ENCODE results near the gene CAPNS1. TPM values are rescaled to one million over a fixed set of nuclear protein-coding genes. Genes with fewer than 3 reads are reported as not detected.
"Not testable (repeated sequence)": the region's sequence is repeated elsewhere in the genome, so short reads cannot be mapped to it uniquely, and the experiment has no call there.

The CAPNS1 gene
- total and polyA plus RNA-seq, 3 donors from 2014 or later, result 147 to 957 (median 190) TPM

DNA sequence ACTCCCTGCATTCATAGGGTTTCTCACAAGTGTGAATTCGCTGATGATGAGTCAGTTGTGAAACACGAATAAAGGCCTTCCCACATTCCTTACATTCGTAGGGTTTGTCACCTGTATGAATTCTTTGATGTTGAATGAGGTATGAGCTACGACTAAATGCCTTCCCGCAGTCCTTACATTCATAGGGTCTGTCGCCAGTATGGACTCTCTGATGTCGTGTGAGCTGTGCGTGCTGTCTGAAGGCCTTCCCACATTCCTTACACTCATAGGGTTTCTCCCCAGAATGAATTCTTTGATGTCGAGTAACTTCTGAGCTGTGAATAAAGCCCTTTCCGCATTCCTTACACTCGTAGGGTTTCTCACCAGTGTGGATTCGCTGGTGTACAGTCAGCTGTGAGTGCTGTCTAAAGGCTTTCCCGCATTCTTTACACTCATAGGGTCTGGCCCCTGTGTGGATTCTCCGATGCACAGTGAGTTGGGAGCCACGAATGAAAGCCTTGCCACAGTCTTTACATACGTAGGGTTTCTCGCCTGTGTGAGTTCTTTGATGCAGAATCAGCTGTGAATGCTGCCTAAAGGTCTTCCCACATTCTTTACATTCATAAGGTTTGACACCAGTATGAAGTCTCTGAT lies 42.9 kb downstream of the CAPNS1 start:
- Histone ChIP-seq H3K4me1 (no peaks in the 10 kb centered on the region), H3K27me3 (no peaks in the 10 kb centered on the region), H3K4me3 (no peak overlapping the region), H3K36me3 (ENCODE audit: low read depth, missing control alignments) (no peaks in the 10 kb centered on the region), H3K27ac (no peak overlapping the region), H3K9me3 (no peaks in the 10 kb centered on the region)
- no peak for DNase-seq
- TF ChIP-seq POLR2A (IDR thresholded peaks at IDR 0.05), result no peak
- TF ChIP-seq, protein P1, sequence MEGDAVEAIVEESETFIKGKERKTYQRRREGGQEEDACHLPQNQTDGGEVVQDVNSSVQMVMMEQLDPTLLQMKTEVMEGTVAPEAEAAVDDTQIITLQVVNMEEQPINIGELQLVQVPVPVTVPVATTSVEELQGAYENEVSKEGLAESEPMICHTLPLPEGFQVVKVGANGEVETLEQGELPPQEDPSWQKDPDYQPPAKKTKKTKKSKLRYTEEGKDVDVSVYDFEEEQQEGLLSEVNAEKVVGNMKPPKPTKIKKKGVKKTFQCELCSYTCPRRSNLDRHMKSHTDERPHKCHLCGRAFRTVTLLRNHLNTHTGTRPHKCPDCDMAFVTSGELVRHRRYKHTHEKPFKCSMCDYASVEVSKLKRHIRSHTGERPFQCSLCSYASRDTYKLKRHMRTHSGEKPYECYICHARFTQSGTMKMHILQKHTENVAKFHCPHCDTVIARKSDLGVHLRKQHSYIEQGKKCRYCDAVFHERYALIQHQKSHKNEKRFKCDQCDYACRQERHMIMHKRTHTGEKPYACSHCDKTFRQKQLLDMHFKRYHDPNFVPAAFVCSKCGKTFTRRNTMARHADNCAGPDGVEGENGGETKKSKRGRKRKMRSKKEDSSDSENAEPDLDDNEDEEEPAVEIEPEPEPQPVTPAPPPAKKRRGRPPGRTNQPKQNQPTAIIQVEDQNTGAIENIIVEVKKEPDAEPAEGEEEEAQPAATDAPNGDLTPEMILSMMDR (IDR thresholded peaks at IDR 0.05), result no peak
- intact Hi-C loops (cut with DNase I; ENCODE audit: low total_unique reads), result no loop called here
- WGBS, 2 donors, result 90% methylated on average over 17 of the region's 17 CpGs

DNA sequence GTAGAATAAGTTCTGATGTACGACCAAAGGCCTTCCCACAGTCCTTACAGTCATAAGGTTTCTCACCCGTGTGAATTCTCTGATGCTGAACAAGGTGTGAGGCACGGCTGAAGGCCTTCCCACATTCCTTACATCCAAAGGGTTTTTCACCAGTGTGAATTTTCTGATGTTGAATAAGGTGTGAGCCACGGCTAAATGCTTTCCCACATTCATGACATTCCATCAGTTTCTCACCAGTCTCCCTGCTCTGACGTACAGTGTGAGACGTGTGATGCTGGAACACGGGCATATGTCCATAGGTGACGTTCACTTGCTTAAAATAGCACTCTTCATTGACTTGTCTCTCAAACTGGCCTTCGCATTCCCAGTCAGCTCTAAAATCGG lies 43.4 kb downstream of the CAPNS1 start:
- H3K27ac ChIP-seq, result no peak overlapping the region
- H3K27me3 ChIP-seq, result no peaks in the 10 kb centered on the region
- no peaks in the 10 kb centered on the region for H3K4me1 ChIP-seq
- TF ChIP-seq, protein P1 (IDR thresholded peaks at IDR 0.05), result no peak
- no peak for TF ChIP-seq POLR2A (IDR thresholded peaks at IDR 0.05)
- H3K36me3 ChIP-seq (ENCODE audit: low read depth, missing control alignments), result no peaks in the 10 kb centered on the region
- no peak overlapping the region for H3K4me3 ChIP-seq
- no peaks in the 10 kb centered on the region for H3K9me3 ChIP-seq
- intact Hi-C loops (cut with DNase I; ENCODE audit: low total_unique reads), result no loop called here
- 84 to 90% methylated on average over 9 to 10 of the region's 10 CpGs for WGBS, 2 donors
- DNase-seq, result no peak

DNA sequence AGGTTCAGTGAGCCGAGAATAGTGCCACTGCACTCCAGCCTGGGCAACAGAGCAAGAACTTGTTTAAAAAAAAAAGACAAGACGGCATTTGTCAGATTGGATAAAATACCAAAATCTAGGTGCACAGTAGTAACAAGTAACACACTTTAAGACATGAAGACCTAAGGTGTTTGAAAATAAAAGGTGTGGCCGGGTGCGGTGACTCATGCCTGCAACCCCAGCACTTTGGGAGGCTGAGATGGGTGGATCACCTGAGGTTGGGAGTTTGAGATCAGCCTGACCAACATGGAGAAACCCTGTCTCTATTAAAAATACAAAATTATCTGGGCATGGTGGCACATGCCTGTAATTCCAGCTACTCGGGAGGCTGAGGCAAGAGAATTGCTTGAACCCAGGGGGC lies 46.9 kb downstream of the CAPNS1 start:
- WGBS, 2 donors, result 93 to 94% methylated on average over 5 of the region's 5 CpGs
- intact Hi-C loops (cut with DNase I; ENCODE audit: low total_unique reads); H3K9me3 ChIP-seq; DNase-seq; H3K4me1 ChIP-seq; H3K27ac ChIP-seq; H3K27me3 ChIP-seq; H3K4me3 ChIP-seq; H3K36me3 ChIP-seq (ENCODE audit: low read depth, missing control alignments): not testable (repeated sequence)

DNA sequence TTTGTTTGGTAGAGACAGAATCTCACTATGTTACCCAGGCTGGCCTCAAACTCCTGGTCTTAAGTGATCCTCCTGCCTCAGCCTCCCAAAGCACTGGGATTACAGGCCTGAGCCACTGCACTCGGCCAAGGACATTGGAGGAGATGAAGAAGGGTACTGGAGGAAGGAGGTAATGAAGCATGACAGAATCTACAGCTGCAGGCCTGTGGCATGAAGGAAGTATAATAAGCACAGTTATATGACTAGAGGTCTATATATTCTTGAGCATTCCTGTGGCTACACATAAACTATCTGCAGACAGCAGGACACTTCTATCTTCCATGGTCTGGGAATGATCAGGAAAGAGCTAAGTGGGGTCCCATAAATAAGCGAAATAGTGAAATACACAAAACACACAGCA lies 56.4 kb downstream of the CAPNS1 start:
- DNase-seq, result no peak
- Histone ChIP-seq H3K4me1 (no peaks in the 10 kb centered on the region), H3K27ac (no peak overlapping the region), H3K27me3 (no peaks in the 10 kb centered on the region), H3K9me3 (no peaks in the 10 kb centered on the region), H3K4me3 (no peak overlapping the region), H3K36me3 (ENCODE audit: low read depth, missing control alignments) (no peaks in the 10 kb centered on the region)
- TF ChIP-seq POLR2A (IDR thresholded peaks at IDR 0.05), result no peak
- TF ChIP-seq, protein P1 (IDR thresholded peaks at IDR 0.05), result no peak
- WGBS, 2 donors, result 93 to 94% methylated on average over 2 of the region's 2 CpGs
- intact Hi-C loops (cut with DNase I; ENCODE audit: low total_unique reads), result no loop called here

DNA sequence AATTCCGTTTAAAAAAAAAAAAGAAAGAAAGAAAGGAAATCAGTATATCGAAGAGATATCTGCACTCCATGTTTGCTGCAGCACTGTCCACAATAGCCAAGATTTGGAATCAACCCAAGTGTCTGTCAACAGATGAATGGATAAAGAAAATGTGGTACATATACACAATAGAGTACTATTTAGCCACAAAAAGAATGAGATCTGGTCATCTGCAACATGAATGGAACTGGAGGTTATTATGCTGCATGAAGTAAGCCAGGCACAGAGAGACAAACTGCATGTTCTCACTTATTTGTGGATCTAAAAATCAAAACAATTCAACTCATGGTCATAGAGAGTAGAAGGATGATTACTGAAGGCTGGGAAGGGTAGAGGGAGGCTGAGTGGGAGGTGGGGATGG lies 58.3 kb downstream of the CAPNS1 start:
- Histone ChIP-seq H3K4me1 (no peaks in the 10 kb centered on the region), H3K4me3 (no peak overlapping the region), H3K9me3 (no peaks in the 10 kb centered on the region), H3K36me3 (ENCODE audit: low read depth, missing control alignments) (no peaks in the 10 kb centered on the region), H3K27me3 (no peaks in the 10 kb centered on the region), H3K27ac (no peak overlapping the region)
- no peak for DNase-seq
- intact Hi-C loops (cut with DNase I; ENCODE audit: low total_unique reads), result no loop called here
- TF ChIP-seq POLR2A (IDR thresholded peaks at IDR 0.05), result no peak
- TF ChIP-seq, protein P1 (IDR thresholded peaks at IDR 0.05), result no peak
- WGBS, 2 donors, result 91 to 100% methylated on average over 1 to 2 of the region's 2 CpGs

Other genes starting within 250 kb of the CAPNS1 start
- gene NFKBID, start 239.5 kb upstream of the CAPNS1 start, total RNA-seq, result 1 to 10 TPM; 3.8 to 6.0 TPM
- 2.8 TPM for gene NFKBID, start 239.5 kb upstream of the CAPNS1 start, polyA plus RNA-seq (ENCODE audit: insufficient read depth, low read depth, low replicate concordance)
- gene HCST, start 237.5 kb upstream of the CAPNS1 start, total RNA-seq, result 1 to 10 TPM in 1 of 2 donors, under 1 TPM in 1; 0.87 to 3.5 TPM
- 16.8 TPM for gene HCST, start 237.5 kb upstream of the CAPNS1 start, polyA plus RNA-seq (ENCODE audit: insufficient read depth, low read depth, low replicate concordance)
- 10 to 100 TPM in 1 of 2 donors, 1 to 10 TPM in 1; 2.9 to 21.7 TPM for gene TYROBP, start 231.8 kb upstream of the CAPNS1 start, total RNA-seq
- gene TYROBP, start 231.8 kb upstream of the CAPNS1 start, polyA plus RNA-seq (ENCODE audit: insufficient read depth, low read depth, low replicate concordance), result 77.5 TPM
- gene LRFN3, start 203.7 kb upstream of the CAPNS1 start, total RNA-seq, result 10 to 100 TPM; 27.6 to 31.7 TPM
- 12.7 TPM for gene LRFN3, start 203.7 kb upstream of the CAPNS1 start, polyA plus RNA-seq (ENCODE audit: insufficient read depth, low read depth, low replicate concordance)
- gene SDHAF1, start 144.9 kb upstream of the CAPNS1 start, total RNA-seq, result 10 to 100 TPM; 40.6 to 55.0 TPM
- 13.0 TPM for gene SDHAF1, start 144.9 kb upstream of the CAPNS1 start, polyA plus RNA-seq (ENCODE audit: insufficient read depth, low read depth, low replicate concordance)
- gene SYNE4, start 131.3 kb upstream of the CAPNS1 start, total RNA-seq, result 1 to 10 TPM in 1 of 2 donors, under 1 TPM in 1; 0.68 to 1.3 TPM
- gene SYNE4, start 131.3 kb upstream of the CAPNS1 start, polyA plus RNA-seq (ENCODE audit: insufficient read depth, low read depth, low replicate concordance), result 1.8 TPM
- gene ALKBH6, start 125.9 kb upstream of the CAPNS1 start, total RNA-seq, result 10 to 100 TPM; 22.8 to 26.3 TPM
- 11.9 TPM for gene ALKBH6, start 125.9 kb upstream of the CAPNS1 start, polyA plus RNA-seq (ENCODE audit: insufficient read depth, low read depth, low replicate concordance)
- 10 to 100 TPM; 20.7 to 24.2 TPM for gene CLIP3, start 107.2 kb upstream of the CAPNS1 start, total RNA-seq
- 18.2 TPM for gene CLIP3, start 107.2 kb upstream of the CAPNS1 start, polyA plus RNA-seq (ENCODE audit: insufficient read depth, low read depth, low replicate concordance)
- 10 to 100 TPM; 25.0 to 34.2 TPM for gene THAP8, start 85.8 kb upstream of the CAPNS1 start, total RNA-seq
- gene THAP8, start 85.8 kb upstream of the CAPNS1 start, polyA plus RNA-seq (ENCODE audit: insufficient read depth, low read depth, low replicate concordance), result 25.8 TPM
- gene WDR62, start 85.2 kb upstream of the CAPNS1 start, total RNA-seq, result 100 to 1,000 TPM in 1 of 2 donors, 10 to 100 TPM in 1; 72.3 to 106 TPM
- 178 TPM for gene WDR62, start 85.2 kb upstream of the CAPNS1 start, polyA plus RNA-seq (ENCODE audit: insufficient read depth, low read depth, low replicate concordance)
- gene OVOL3, start 28.9 kb upstream of the CAPNS1 start, total RNA-seq, result 1 to 10 TPM; 3.3 to 3.4 TPM
- gene OVOL3, start 28.9 kb upstream of the CAPNS1 start, polyA plus RNA-seq (ENCODE audit: insufficient read depth, low read depth, low replicate concordance), result 2.6 TPM
- 100 to 1,000 TPM; 106 to 116 TPM for gene POLR2I, start 25.2 kb upstream of the CAPNS1 start, total RNA-seq
- 307 TPM for gene POLR2I, start 25.2 kb upstream of the CAPNS1 start, polyA plus RNA-seq (ENCODE audit: insufficient read depth, low read depth, low replicate concordance)
- 100 to 1,000 TPM; 177 to 226 TPM for gene TBCB, start 24.6 kb upstream of the CAPNS1 start, total RNA-seq
- 195 TPM for gene TBCB, start 24.6 kb upstream of the CAPNS1 start, polyA plus RNA-seq (ENCODE audit: insufficient read depth, low read depth, low replicate concordance)
- 1 to 10 TPM in 1 of 2 donors, under 1 TPM in 1; 0.79 to 4.8 TPM for gene COX7A1, start 12.4 kb downstream of the CAPNS1 start, total RNA-seq
- gene COX7A1, start 12.4 kb downstream of the CAPNS1 start, polyA plus RNA-seq (ENCODE audit: insufficient read depth, low read depth, low replicate concordance), result 25.4 TPM
- gene ZNF565, start 74.6 kb downstream of the CAPNS1 start, total RNA-seq, result 10 to 100 TPM in 1 of 2 donors, 1 to 10 TPM in 1; 7.7 to 10.3 TPM
- 11.6 TPM for gene ZNF565, start 74.6 kb downstream of the CAPNS1 start, polyA plus RNA-seq (ENCODE audit: insufficient read depth, low read depth, low replicate concordance)
- gene ZNF146, start 75.0 kb downstream of the CAPNS1 start, total RNA-seq, result 10 to 100 TPM; 37.1 to 40.4 TPM
- gene ZNF146, start 75.0 kb downstream of the CAPNS1 start, polyA plus RNA-seq (ENCODE audit: insufficient read depth, low read depth, low replicate concordance), result 12.9 TPM
- gene ZFP14, start 239.1 kb downstream of the CAPNS1 start, total RNA-seq, result 1 to 10 TPM; 3.5 to 5.1 TPM
- gene ZFP14, start 239.1 kb downstream of the CAPNS1 start, polyA plus RNA-seq (ENCODE audit: insufficient read depth, low read depth, low replicate concordance), result 1.1 TPM